ENCODE measurements around the gene CFAP46. TPM values are rescaled to one million over a fixed set of nuclear protein-coding genes. Genes with fewer than 3 reads are reported as not detected.
A peak's percentile ranks its signal among the peaks of the same experiment; 100 is the strongest.

The CFAP46 gene
- total and polyA plus RNA-seq, 3 experiments from 2014 or later = 0.09 TPM; not detected in 2

- Mint-ChIP-seq H3K4me3 (no peak overlapping the region), H3K36me3 (no peaks in the 10 kb centered on the region), H3K27ac (peak overlapping the region in 1 of 8 donors; percentile 59), H3K27me3 (peaks cover 12 to 34% of the 10 kb centered on the region in 2 donors), H3K9me3 (no peaks in the 10 kb centered on the region), H3K4me1 (peaks cover 0 to 4% (median 0%) of the 10 kb centered on the region in 3 donors)
- H3K9me3 ChIP-seq (ENCODE audit: low read length) = no peaks in the 10 kb centered on the region
- CTCF ChIA-PET = no interaction called here
- H3K36me3 ChIP-seq (ENCODE audit: insufficient read depth, low read length) = no peaks in the 10 kb centered on the region
- H3K27ac ChIP-seq (ENCODE audit: low read depth, low read length) = no peak overlapping the region
- POLR2A ChIA-PET = no interaction called here
- H3K27me3 ChIP-seq (ENCODE audit: insufficient read depth, low read length, poor library complexity, severe bottlenecking) = no peaks in the 10 kb centered on the region
- peaks cover 3% of the 10 kb centered on the region for H3K4me1 ChIP-seq (ENCODE audit: insufficient read depth, low read length)
- no peak overlapping the region for H3K4me3 ChIP-seq (ENCODE audit: low read length)
- DNase-seq = no peak
Observed at GRCh38 chr10:132867801-132868644, 74.3 kb downstream of the CFAP46 start.

GRCh38 chr10:132866601-132867381, 75.6 kb downstream of the CFAP46 start:
- no peak overlapping the region for H3K4me3 Mint-ChIP-seq
- CTCF ChIA-PET = no interaction called here
- Histone ChIP-seq H3K27me3 (ENCODE audit: insufficient read depth, low read length, poor library complexity, severe bottlenecking) (no peaks in the 10 kb centered on the region), H3K27ac (ENCODE audit: low read depth, low read length) (no peak overlapping the region), H3K9me3 (ENCODE audit: low read length) (no peaks in the 10 kb centered on the region), H3K4me3 (ENCODE audit: low read length) (no peak overlapping the region), H3K36me3 (ENCODE audit: insufficient read depth, low read length) (no peaks in the 10 kb centered on the region), H3K4me1 (ENCODE audit: insufficient read depth, low read length) (peaks cover 5% of the 10 kb centered on the region)
- no peak for DNase-seq
- H3K27ac Mint-ChIP-seq = no peak overlapping the region
- POLR2A ChIA-PET = no interaction called here
- peaks cover 11 to 34% of the 10 kb centered on the region in 2 donors for H3K27me3 Mint-ChIP-seq
- peaks cover 0 to 4% (median 2%) of the 10 kb centered on the region in 3 donors for H3K4me1 Mint-ChIP-seq
- no peaks in the 10 kb centered on the region for H3K9me3 Mint-ChIP-seq
- no peaks in the 10 kb centered on the region for H3K36me3 Mint-ChIP-seq

- H3K27ac Mint-ChIP-seq = no peak overlapping the region
- Histone ChIP-seq H3K27ac (ENCODE audit: low read depth, low read length) (no peak overlapping the region), H3K27me3 (ENCODE audit: insufficient read depth, low read length, poor library complexity, severe bottlenecking) (no peaks in the 10 kb centered on the region), H3K4me1 (ENCODE audit: insufficient read depth, low read length) (peaks cover 5% of the 10 kb centered on the region), H3K9me3 (ENCODE audit: low read length) (no peaks in the 10 kb centered on the region), H3K4me3 (ENCODE audit: low read length) (no peak overlapping the region), H3K36me3 (ENCODE audit: insufficient read depth, low read length) (no peaks in the 10 kb centered on the region)
- no peaks in the 10 kb centered on the region for H3K36me3 Mint-ChIP-seq
- no peaks in the 10 kb centered on the region for H3K9me3 Mint-ChIP-seq
- H3K4me3 Mint-ChIP-seq = no peak overlapping the region
- ChIA-PET POLR2A (no interaction called here), CTCF (no interaction called here)
- DNase-seq = no peak
- peaks cover 0 to 4% (median 2%) of the 10 kb centered on the region in 3 donors for H3K4me1 Mint-ChIP-seq
- peaks cover 11 to 27% of the 10 kb centered on the region in 2 donors for H3K27me3 Mint-ChIP-seq
Observed at GRCh38 chr10:132865851-132866600, 76.3 kb downstream of the CFAP46 start.

- H3K36me3 Mint-ChIP-seq = no peaks in the 10 kb centered on the region
- Histone ChIP-seq H3K9me3 (ENCODE audit: low read length) (no peaks in the 10 kb centered on the region), H3K4me1 (ENCODE audit: insufficient read depth, low read length) (peaks cover 5% of the 10 kb centered on the region), H3K27me3 (ENCODE audit: insufficient read depth, low read length, poor library complexity, severe bottlenecking) (no peaks in the 10 kb centered on the region), H3K36me3 (ENCODE audit: insufficient read depth, low read length) (no peaks in the 10 kb centered on the region), H3K4me3 (ENCODE audit: low read length) (no peak overlapping the region), H3K27ac (ENCODE audit: low read depth, low read length) (no peak overlapping the region)
- no peak overlapping the region for H3K27ac Mint-ChIP-seq
- H3K4me1 Mint-ChIP-seq = peaks cover 0 to 4% (median 2%) of the 10 kb centered on the region in 3 donors
- peaks cover 10 to 30% of the 10 kb centered on the region in 2 donors for H3K27me3 Mint-ChIP-seq
- CTCF ChIA-PET = no interaction called here
- no peaks in the 10 kb centered on the region for H3K9me3 Mint-ChIP-seq
- POLR2A ChIA-PET = no interaction called here
- no peak overlapping the region for H3K4me3 Mint-ChIP-seq
- no peak for DNase-seq
Observed at GRCh38 chr10:132865171-132865631, 77.2 kb downstream of the CFAP46 start.

- Histone ChIP-seq H3K9me3 (ENCODE audit: low read length) (no peaks in the 10 kb centered on the region), H3K4me1 (ENCODE audit: insufficient read depth, low read length) (peaks cover 5% of the 10 kb centered on the region), H3K36me3 (ENCODE audit: insufficient read depth, low read length) (no peaks in the 10 kb centered on the region), H3K27me3 (ENCODE audit: insufficient read depth, low read length, poor library complexity, severe bottlenecking) (no peaks in the 10 kb centered on the region), H3K27ac (ENCODE audit: low read depth, low read length) (no peak overlapping the region), H3K4me3 (ENCODE audit: low read length) (no peak overlapping the region)
- H3K27ac Mint-ChIP-seq = peak overlapping the region in 2 of 8 donors; percentile 24 to 59
- H3K27me3 Mint-ChIP-seq = peaks cover 9 to 30% of the 10 kb centered on the region in 2 donors
- no peaks in the 10 kb centered on the region for H3K36me3 Mint-ChIP-seq
- POLR2A ChIA-PET = no interaction called here
- peak overlapping the region in 1 of 7 donors; percentile 68 for H3K4me3 Mint-ChIP-seq
- H3K9me3 Mint-ChIP-seq = no peaks in the 10 kb centered on the region
- no peak for DNase-seq
- CTCF ChIA-PET = no interaction called here
- peaks cover 0 to 4% (median 2%) of the 10 kb centered on the region in 3 donors for H3K4me1 Mint-ChIP-seq
Observed at GRCh38 chr10:132862485-132863420, 79.6 kb downstream of the CFAP46 start.

GRCh38 chr10:132861884-132862461, 80.4 kb downstream of the CFAP46 start:
- CTCF ChIA-PET = no interaction called here
- DNase-seq = no peak
- H3K27me3 Mint-ChIP-seq = peaks cover 7 to 29% of the 10 kb centered on the region in 2 donors
- Histone ChIP-seq H3K9me3 (ENCODE audit: low read length) (no peaks in the 10 kb centered on the region), H3K4me1 (ENCODE audit: insufficient read depth, low read length) (peaks cover 5% of the 10 kb centered on the region), H3K27me3 (ENCODE audit: insufficient read depth, low read length, poor library complexity, severe bottlenecking) (no peaks in the 10 kb centered on the region), H3K27ac (ENCODE audit: low read depth, low read length) (no peak overlapping the region), H3K4me3 (ENCODE audit: low read length) (no peak overlapping the region), H3K36me3 (ENCODE audit: insufficient read depth, low read length) (no peaks in the 10 kb centered on the region)
- POLR2A ChIA-PET = no interaction called here
- H3K36me3 Mint-ChIP-seq = no peaks in the 10 kb centered on the region
- H3K9me3 Mint-ChIP-seq = peaks cover 0 to 2% (median 0%) of the 10 kb centered on the region in 5 donors
- no peak overlapping the region for H3K4me3 Mint-ChIP-seq
- peaks cover 0 to 4% (median 2%) of the 10 kb centered on the region in 3 donors for H3K4me1 Mint-ChIP-seq
- no peak overlapping the region for H3K27ac Mint-ChIP-seq

- Histone ChIP-seq H3K27ac (ENCODE audit: low read depth, low read length) (no peak overlapping the region), H3K4me1 (ENCODE audit: insufficient read depth, low read length) (peaks cover 5% of the 10 kb centered on the region), H3K4me3 (ENCODE audit: low read length) (no peak overlapping the region), H3K36me3 (ENCODE audit: insufficient read depth, low read length) (no peaks in the 10 kb centered on the region), H3K27me3 (ENCODE audit: insufficient read depth, low read length, poor library complexity, severe bottlenecking) (no peaks in the 10 kb centered on the region), H3K9me3 (ENCODE audit: low read length) (no peaks in the 10 kb centered on the region)
- ChIA-PET CTCF (no interaction called here), POLR2A (no interaction called here)
- peaks cover 7 to 29% of the 10 kb centered on the region in 2 donors for H3K27me3 Mint-ChIP-seq
- no peaks in the 10 kb centered on the region for H3K36me3 Mint-ChIP-seq
- no peak overlapping the region for H3K4me3 Mint-ChIP-seq
- no peak for DNase-seq
- H3K27ac Mint-ChIP-seq = no peak overlapping the region
- H3K9me3 Mint-ChIP-seq = peaks cover 0 to 4% (median 2%) of the 10 kb centered on the region in 5 donors
- peaks cover 0 to 4% (median 2%) of the 10 kb centered on the region in 3 donors for H3K4me1 Mint-ChIP-seq
Observed at GRCh38 chr10:132861116-132861691, 81.2 kb downstream of the CFAP46 start.

Data from CD8-positive, alpha-beta memory T cell (primary cell).